Measurements from ENCODE around the gene NDUFA13. TPM values are rescaled to one million over a fixed set of nuclear protein-coding genes. Genes with fewer than 3 reads are reported as not detected.

Gene NDUFA13
- total and polyA plus RNA-seq, 12 donors, result 17.0 to 558 (median 326) TPM

DNA sequence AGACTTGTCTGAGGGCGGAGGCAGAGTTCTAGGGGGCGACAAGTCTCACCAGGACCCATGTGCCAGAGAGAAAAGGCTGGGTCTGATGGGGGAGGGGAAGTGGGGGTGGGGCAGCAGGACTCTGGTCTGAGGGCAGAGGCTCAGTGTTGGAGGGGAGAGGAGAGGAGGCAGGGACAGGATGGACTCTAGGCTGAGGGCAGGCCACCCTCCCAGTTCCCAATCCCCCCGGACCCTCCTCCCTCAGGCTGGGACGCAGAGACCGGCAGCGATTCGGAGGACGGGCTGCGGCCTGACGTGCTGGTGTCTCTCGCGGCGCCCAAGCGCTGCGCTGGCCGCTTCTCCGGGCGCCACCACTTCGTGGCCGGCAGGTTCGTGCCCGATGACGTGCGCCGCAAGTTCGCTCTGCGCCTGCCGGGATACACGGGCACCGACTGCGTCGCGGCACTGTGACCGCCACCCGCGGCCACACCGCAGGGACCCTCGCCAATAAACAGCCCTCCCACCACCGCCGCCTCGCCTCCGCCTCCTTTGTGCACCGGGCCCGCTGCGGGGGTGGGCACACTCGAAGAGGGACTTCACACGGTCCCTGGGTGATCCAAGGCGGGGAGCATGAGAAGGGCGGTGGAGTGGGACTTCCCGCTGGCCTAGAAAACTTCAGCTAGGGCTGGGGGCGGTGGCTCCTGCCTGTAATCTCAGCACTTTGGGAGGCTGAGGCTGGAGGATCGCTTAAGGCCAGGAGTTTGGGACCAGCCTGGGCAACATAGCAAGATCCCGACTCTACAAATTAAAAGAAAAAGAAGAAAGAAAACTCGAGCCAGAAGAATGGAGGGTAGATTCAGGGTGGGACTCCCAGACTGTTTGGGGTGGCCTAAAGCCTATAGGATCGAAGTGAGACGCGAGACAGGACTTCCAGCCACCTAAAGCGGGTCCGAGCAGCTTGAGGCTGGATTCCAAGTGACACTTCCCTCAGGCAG is 21.3 kb downstream of the NDUFA13 start:
- Histone ChIP-seq H3K4me3 (no peak overlapping the region), H3K36me3 (replicated peaks in 1 of 2) (no peaks in the 10 kb centered on the region), H3K27ac (no peak overlapping the region), H3K9me3 (replicated peaks in 1 of 3) (no peaks in the 10 kb centered on the region), H3K4me1 (replicated peaks in 1 of 2) (peaks cover 4 to 19% of the 10 kb centered on the region in 2 donors), H3K27me3 (peaks cover 38% of the 10 kb centered on the region)
- no peak for TF ChIP-seq POLR2A (IDR thresholded peaks at IDR 0.05)
- TF ChIP-seq CTCF (IDR thresholded peaks at IDR 0.05), result no peak
- intact Hi-C loops (cut with DNase I), result loop anchor here (2.0 to 5.0 kb wide), 2 partner anchors 105 to 421 kb away; partner anchors contain the start of gene GMIP (in 1 of the 2)
- 26 to 59% (median 40%) methylated on average over 39 to 59 of the region's 59 CpGs for WGBS, 4 donors
- no peak for DNase-seq

- DNase-seq, result peak in 1 of 7 donors; percentile 37
- H3K36me3 ChIP-seq (replicated peaks in 1 of 2), result no peaks in the 10 kb centered on the region
- TF ChIP-seq POLR2A (IDR thresholded peaks at IDR 0.05) (no peak), CTCF (IDR thresholded peaks at IDR 0.05) (no peak)
- peak within 1 kb of the TSS in 1 of 4 donors; percentile 38 for H3K4me3 ChIP-seq
- H3K9me3 ChIP-seq (replicated peaks in 1 of 3), result no peaks in the 10 kb centered on the region
- no peak within 1 kb of the TSS for H3K27ac ChIP-seq
- H3K4me1 ChIP-seq (replicated peaks in 1 of 2), result peaks cover 4 to 19% of the 10 kb centered on the region in 2 donors
- peaks cover 47% of the 10 kb centered on the region for H3K27me3 ChIP-seq
- WGBS, 4 donors, result 2 to 5% (median 4%) methylated on average over 16 to 56 of the region's 56 CpGs
- intact Hi-C loops (cut with DNase I), result loop anchor here in 1 of 2 donors (5.0 kb wide), 1 partner anchor 104 kb away; the partner anchor contains the start of gene GMIP
These were observed 22.2 kb downstream of the NDUFA13 start, which contains the start of gene CILP2 for GRCh38 chr19:19538061-19538784. Gene CILP2, plus strand, starts transcription at chr19:19538265. Its CDS starts 85 bp downstream, at chr19:19538350.

GRCh38 chr19:19538785-19539166 is 22.8 kb downstream of the NDUFA13 start:
- Histone ChIP-seq H3K4me1 (replicated peaks in 1 of 2) (peaks cover 4 to 19% of the 10 kb centered on the region in 2 donors), H3K27me3 (peaks cover 47% of the 10 kb centered on the region), H3K4me3 (no peak overlapping the region), H3K27ac (no peak overlapping the region), H3K36me3 (replicated peaks in 1 of 2) (no peaks in the 10 kb centered on the region), H3K9me3 (replicated peaks in 1 of 3) (no peaks in the 10 kb centered on the region)
- WGBS, 4 donors, result 25 to 40% (median 33%) methylated on average over 7 of the region's 7 CpGs
- TF ChIP-seq POLR2A (IDR thresholded peaks at IDR 0.05), result no peak
- TF ChIP-seq CTCF (IDR thresholded peaks at IDR 0.05), result no peak
- no peak for DNase-seq
- intact Hi-C loops (cut with DNase I), result loop anchor here in 1 of 2 donors (5.0 kb wide), 1 partner anchor 104 kb away; the partner anchor contains the start of gene GMIP

DNA sequence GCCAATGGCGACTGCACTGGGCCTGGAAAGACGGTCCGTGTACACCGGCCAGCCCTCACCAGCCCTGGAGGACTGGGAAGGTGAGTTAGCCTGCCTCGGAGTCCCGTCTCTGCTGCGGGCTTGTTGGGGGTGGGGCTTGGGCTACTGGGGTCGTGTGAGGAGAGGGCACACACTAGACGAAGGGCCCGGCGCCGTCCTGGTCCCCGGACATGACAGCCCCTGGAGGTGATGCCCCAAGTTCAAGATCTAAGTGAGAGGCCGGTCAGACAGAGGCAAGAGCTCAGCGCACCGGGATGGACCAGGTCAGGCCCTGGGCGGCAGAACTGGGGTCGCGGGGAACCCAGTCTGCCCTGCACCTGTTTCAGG is 23.7 kb downstream of the NDUFA13 start:
- TF ChIP-seq CTCF (IDR thresholded peaks at IDR 0.05), result no peak
- no peak overlapping the region for H3K27ac ChIP-seq
- no peaks in the 10 kb centered on the region for H3K9me3 ChIP-seq (replicated peaks in 1 of 3)
- H3K36me3 ChIP-seq (replicated peaks in 1 of 2), result no peaks in the 10 kb centered on the region
- WGBS, 4 donors, result 50 to 76% (median 67%) methylated on average over 3 to 19 of the region's 19 CpGs
- H3K4me1 ChIP-seq (replicated peaks in 1 of 2), result peaks cover 4 to 19% of the 10 kb centered on the region in 2 donors
- intact Hi-C loops (cut with DNase I), result loop anchor here in 1 of 2 donors (5.0 kb wide), 1 partner anchor 103 kb away; the partner anchor contains the start of gene GMIP
- no peak overlapping the region for H3K4me3 ChIP-seq
- DNase-seq, result no peak
- H3K27me3 ChIP-seq, result peaks cover 49% of the 10 kb centered on the region
